ENCODE data around the gene PRR29.

DNA sequence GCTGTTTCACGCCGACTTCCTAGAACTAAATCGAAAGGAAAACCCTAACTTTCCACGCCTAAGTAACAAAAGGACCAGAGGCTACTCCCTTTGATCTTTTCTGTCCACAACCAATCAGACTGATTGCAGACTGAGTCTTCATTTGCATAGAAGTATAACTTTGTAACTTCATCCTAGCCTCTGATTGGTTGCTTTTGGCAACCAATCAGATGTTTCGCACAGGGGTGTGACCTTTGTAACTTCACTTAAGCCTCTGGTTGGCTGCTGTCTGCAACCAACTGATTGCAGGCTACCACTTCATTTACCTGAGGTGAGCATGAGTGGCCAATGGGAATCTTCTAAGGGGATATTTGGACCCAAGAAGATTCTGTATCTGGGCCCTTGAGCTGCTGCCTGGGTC is 39.7 kb downstream of the PRR29 start:
- TF ChIP-seq POLR2AphosphoS5 (IDR thresholded peaks at IDR 0.05), result no peak
- TF ChIP-seq, protein P1, sequence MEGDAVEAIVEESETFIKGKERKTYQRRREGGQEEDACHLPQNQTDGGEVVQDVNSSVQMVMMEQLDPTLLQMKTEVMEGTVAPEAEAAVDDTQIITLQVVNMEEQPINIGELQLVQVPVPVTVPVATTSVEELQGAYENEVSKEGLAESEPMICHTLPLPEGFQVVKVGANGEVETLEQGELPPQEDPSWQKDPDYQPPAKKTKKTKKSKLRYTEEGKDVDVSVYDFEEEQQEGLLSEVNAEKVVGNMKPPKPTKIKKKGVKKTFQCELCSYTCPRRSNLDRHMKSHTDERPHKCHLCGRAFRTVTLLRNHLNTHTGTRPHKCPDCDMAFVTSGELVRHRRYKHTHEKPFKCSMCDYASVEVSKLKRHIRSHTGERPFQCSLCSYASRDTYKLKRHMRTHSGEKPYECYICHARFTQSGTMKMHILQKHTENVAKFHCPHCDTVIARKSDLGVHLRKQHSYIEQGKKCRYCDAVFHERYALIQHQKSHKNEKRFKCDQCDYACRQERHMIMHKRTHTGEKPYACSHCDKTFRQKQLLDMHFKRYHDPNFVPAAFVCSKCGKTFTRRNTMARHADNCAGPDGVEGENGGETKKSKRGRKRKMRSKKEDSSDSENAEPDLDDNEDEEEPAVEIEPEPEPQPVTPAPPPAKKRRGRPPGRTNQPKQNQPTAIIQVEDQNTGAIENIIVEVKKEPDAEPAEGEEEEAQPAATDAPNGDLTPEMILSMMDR (IDR thresholded peaks at IDR 0.05), result no peak

All from stomach (tissue), 4 donors.